ENCODE results near the gene MINDY4.

The MINDY4 gene

GRCh38 chr7:30906014-30906413 is 134.8 kb downstream of the MINDY4 start:
- DNase-seq = no peak

GRCh38 chr7:30906515-30907240 is 135.5 kb downstream of the MINDY4 start:
- no peak for DNase-seq

GRCh38 chr7:30907527-30908267 is 136.5 kb downstream of the MINDY4 start:
- no peak for DNase-seq

GRCh38 chr7:30908681-30909080 is 137.5 kb downstream of the MINDY4 start:
- DNase-seq = no peak

GRCh38 chr7:30909431-30909830 is 138.2 kb downstream of the MINDY4 start:
- no peak for DNase-seq

GRCh38 chr7:30910411-30911073 is 139.3 kb downstream of the MINDY4 start:
- no peak for DNase-seq

- DNase-seq = no peak
Observed at GRCh38 chr7:30911133-30911532, 139.9 kb downstream of the MINDY4 start.

- no peak for DNase-seq
Observed at GRCh38 chr7:30911561-30911969, 140.3 kb downstream of the MINDY4 start, which contains the start of gene AQP1. Gene AQP1 (plus strand): TSS chr7:30911853. CDS start chr7:30911910, 57 bp downstream.

GRCh38 chr7:30912021-30912730 is 141.0 kb downstream of the MINDY4 start:
- DNase-seq = no peak

GRCh38 chr7:30912731-30912985 is 141.4 kb downstream of the MINDY4 start:
- no peak for DNase-seq

- no peak for DNase-seq
Observed at GRCh38 chr7:30912986-30913811, 142.0 kb downstream of the MINDY4 start.

GRCh38 chr7:30913821-30914515 is 142.8 kb downstream of the MINDY4 start:
- DNase-seq = no peak

GRCh38 chr7:30914596-30914995 is 143.4 kb downstream of the MINDY4 start:
- no peak for DNase-seq

- no peak for DNase-seq
Observed at GRCh38 chr7:30915005-30915601, 143.9 kb downstream of the MINDY4 start.

GRCh38 chr7:30915751-30916150 is 144.5 kb downstream of the MINDY4 start:
- DNase-seq = no peak

- no peak for DNase-seq
Observed at GRCh38 chr7:30916255-30916654, 145.0 kb downstream of the MINDY4 start.

- no peak for DNase-seq
Observed at GRCh38 chr7:30916767-30917166, 145.6 kb downstream of the MINDY4 start.

- DNase-seq = no peak
Observed at GRCh38 chr7:30917216-30917893, 146.1 kb downstream of the MINDY4 start.

GRCh38 chr7:30918676-30919075 is 147.5 kb downstream of the MINDY4 start:
- no peak for DNase-seq

GRCh38 chr7:30920021-30920583 is 148.9 kb downstream of the MINDY4 start:
- no peak for DNase-seq

Data from NCI-H2107 (cell line).